H1 (cell line): ENCODE results near the gene IQCH. TPM values are rescaled to one million over a fixed set of nuclear protein-coding genes. Genes with fewer than 3 reads are reported as not detected.

Source experiments
- BCL11A ChIP-seq, 2 experiments: IDR thresholded peaks; one replicate each; pipeline ENCODE4 v1.6.1; 2011; ENCODE audit warnings: low read depth in 2 of 2, low read length in 2 of 2, mild to moderate bottlenecking in 2 of 2
- BRCA1 ChIP-seq: IDR thresholded peaks from 2 replicates; pipeline ENCODE4 v1.6.1; 2012; ENCODE audit warnings: low read depth, low read length, improper control_type of control experiment
- CBX8 ChIP-seq: fragments of 300-800, 300-1000 bp; sonication (generic); IDR thresholded peaks from 2 replicates; pipeline ENCODE4 v1.7.1; 2016; ENCODE audit warnings: low read depth, low read length, borderline replicate concordance
- CHD1 ChIP-seq: IDR thresholded peaks from 2 replicates; pipeline ENCODE4 v1.6.1; 2012; ENCODE audit warnings: low read depth, low read length, improper control_type of control experiment
- CHD2 ChIP-seq: IDR thresholded peaks from 2 replicates; pipeline ENCODE4 v1.6.1; 2012; ENCODE audit warnings: low read length, improper control_type of control experiment
- EZH2 ChIP-seq: fragments of 200-600 bp; sonication (generic); IDR thresholded peaks from 2 replicates; pipeline ENCODE4 v1.7.1; 2012; ENCODE audit warnings: low read depth, mild to moderate bottlenecking, moderate library complexity, low read length, inconsistent platforms; ENCODE audit not compliant: severe bottlenecking
- KDM5A ChIP-seq: fragments of 200-600 bp; IDR thresholded peaks from 2 replicates; pipeline ENCODE4 v1.7.1; 2012; ENCODE audit warnings: mild to moderate bottlenecking, low read length, inconsistent platforms, mixed read lengths
- PHF8 ChIP-seq: fragments of 200-600 bp; sonication (generic); conservative IDR thresholded peaks from 2 replicates; pipeline ENCODE4 v1.7.1; 2012; ENCODE audit warnings: low read depth, mild to moderate bottlenecking, inconsistent platforms, low read length, moderate library complexity
- POLR2AphosphoS5 ChIP-seq: IDR thresholded peaks from 2 replicates; pipeline ENCODE4 v1.6.1; 2011; ENCODE audit warnings: low read depth, low read length
- TBP ChIP-seq: IDR thresholded peaks from 2 replicates; pipeline ENCODE4 v1.6.1; 2011; ENCODE audit warnings: low read depth, low read length, improper control_type of control experiment
- TCF12 ChIP-seq: IDR thresholded peaks from 2 replicates; pipeline ENCODE4 v1.6.1; 2011; ENCODE audit warnings: low read depth, mild to moderate bottlenecking, low read length
- polyA plus RNA-seq, 7 experiments: library from polyadenylated mRNA; depleted of rRNA in 3 of 7; stranded (reverse) in 5 of 7; unstranded in 2 of 7; fragments of >200 nt in 5 of 7; fragments of 200-250 nt in 2 of 7; gene quantifications; 1 replicate in 5 of 7; 2 replicates in 1 of 7; 4 replicates in 1 of 7; pipeline versions ENCODE4 v1.2.1 to v1.2.3, GENCODE V29; 2011 to 2013; ENCODE audit warnings: missing spikeins in 2 of 7, mixed read lengths in 2 of 7
- total RNA-seq: library from RNA; stranded (reverse); fragmentation: NEBNext Ultra II Directional; extraction: Animal tissue kit (Norgen Biotek cat#: 25700); gene quantifications from 2 replicates; pipeline ENCODE4 v1.2.1, GENCODE V29; 2021
- TF ChIP-seq, protein P1 (sequence below): fragments of 300-600 bp; sonication (generic); IDR thresholded peaks from 2 replicates; pipeline ENCODE4 v1.7.1; 2012; ENCODE audit warnings: low read length, moderate library complexity, mild to moderate bottlenecking, inconsistent platforms; ENCODE audit not compliant: insufficient replicate concordance

IQCH gene
- total and polyA plus RNA-seq, 2 of the 8 experiments (the other 6 are each of a cell fraction or from before 2014, with no cell fraction given) = 0.60 to 1.9 TPM

DNA sequence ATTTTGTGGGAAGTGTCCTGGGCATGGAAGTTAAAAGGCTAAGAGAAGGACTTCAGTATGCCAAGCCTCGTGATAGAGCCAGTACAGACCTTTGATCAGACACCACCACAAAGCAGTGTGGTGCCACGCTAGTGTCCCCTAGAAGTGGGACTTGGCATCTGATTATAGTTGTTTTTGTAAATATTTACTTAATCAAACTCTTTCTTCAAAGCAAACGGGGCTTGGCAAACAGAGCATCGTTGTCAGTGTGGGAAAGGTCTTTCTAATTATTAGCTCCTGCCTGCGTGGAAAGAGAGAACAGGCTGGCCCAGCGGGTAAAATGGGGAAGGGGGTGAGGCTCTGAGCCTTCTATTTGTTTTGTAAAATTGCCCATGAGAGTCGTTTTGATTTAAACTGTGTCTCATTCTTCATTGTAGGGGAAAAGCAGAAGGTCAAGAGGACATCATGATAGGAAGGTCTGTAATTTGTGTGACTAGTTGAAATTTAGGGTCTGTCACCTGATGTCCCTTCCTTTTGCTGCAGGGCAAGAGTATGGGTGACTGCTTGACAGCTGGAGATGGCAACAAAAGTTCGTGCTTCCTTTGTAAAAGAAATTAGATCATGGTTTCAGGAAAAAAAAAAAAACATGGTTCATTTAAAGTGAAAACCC lies 105.0 kb downstream of the IQCH start (continued):
- TF ChIP-seq, protein P1, sequence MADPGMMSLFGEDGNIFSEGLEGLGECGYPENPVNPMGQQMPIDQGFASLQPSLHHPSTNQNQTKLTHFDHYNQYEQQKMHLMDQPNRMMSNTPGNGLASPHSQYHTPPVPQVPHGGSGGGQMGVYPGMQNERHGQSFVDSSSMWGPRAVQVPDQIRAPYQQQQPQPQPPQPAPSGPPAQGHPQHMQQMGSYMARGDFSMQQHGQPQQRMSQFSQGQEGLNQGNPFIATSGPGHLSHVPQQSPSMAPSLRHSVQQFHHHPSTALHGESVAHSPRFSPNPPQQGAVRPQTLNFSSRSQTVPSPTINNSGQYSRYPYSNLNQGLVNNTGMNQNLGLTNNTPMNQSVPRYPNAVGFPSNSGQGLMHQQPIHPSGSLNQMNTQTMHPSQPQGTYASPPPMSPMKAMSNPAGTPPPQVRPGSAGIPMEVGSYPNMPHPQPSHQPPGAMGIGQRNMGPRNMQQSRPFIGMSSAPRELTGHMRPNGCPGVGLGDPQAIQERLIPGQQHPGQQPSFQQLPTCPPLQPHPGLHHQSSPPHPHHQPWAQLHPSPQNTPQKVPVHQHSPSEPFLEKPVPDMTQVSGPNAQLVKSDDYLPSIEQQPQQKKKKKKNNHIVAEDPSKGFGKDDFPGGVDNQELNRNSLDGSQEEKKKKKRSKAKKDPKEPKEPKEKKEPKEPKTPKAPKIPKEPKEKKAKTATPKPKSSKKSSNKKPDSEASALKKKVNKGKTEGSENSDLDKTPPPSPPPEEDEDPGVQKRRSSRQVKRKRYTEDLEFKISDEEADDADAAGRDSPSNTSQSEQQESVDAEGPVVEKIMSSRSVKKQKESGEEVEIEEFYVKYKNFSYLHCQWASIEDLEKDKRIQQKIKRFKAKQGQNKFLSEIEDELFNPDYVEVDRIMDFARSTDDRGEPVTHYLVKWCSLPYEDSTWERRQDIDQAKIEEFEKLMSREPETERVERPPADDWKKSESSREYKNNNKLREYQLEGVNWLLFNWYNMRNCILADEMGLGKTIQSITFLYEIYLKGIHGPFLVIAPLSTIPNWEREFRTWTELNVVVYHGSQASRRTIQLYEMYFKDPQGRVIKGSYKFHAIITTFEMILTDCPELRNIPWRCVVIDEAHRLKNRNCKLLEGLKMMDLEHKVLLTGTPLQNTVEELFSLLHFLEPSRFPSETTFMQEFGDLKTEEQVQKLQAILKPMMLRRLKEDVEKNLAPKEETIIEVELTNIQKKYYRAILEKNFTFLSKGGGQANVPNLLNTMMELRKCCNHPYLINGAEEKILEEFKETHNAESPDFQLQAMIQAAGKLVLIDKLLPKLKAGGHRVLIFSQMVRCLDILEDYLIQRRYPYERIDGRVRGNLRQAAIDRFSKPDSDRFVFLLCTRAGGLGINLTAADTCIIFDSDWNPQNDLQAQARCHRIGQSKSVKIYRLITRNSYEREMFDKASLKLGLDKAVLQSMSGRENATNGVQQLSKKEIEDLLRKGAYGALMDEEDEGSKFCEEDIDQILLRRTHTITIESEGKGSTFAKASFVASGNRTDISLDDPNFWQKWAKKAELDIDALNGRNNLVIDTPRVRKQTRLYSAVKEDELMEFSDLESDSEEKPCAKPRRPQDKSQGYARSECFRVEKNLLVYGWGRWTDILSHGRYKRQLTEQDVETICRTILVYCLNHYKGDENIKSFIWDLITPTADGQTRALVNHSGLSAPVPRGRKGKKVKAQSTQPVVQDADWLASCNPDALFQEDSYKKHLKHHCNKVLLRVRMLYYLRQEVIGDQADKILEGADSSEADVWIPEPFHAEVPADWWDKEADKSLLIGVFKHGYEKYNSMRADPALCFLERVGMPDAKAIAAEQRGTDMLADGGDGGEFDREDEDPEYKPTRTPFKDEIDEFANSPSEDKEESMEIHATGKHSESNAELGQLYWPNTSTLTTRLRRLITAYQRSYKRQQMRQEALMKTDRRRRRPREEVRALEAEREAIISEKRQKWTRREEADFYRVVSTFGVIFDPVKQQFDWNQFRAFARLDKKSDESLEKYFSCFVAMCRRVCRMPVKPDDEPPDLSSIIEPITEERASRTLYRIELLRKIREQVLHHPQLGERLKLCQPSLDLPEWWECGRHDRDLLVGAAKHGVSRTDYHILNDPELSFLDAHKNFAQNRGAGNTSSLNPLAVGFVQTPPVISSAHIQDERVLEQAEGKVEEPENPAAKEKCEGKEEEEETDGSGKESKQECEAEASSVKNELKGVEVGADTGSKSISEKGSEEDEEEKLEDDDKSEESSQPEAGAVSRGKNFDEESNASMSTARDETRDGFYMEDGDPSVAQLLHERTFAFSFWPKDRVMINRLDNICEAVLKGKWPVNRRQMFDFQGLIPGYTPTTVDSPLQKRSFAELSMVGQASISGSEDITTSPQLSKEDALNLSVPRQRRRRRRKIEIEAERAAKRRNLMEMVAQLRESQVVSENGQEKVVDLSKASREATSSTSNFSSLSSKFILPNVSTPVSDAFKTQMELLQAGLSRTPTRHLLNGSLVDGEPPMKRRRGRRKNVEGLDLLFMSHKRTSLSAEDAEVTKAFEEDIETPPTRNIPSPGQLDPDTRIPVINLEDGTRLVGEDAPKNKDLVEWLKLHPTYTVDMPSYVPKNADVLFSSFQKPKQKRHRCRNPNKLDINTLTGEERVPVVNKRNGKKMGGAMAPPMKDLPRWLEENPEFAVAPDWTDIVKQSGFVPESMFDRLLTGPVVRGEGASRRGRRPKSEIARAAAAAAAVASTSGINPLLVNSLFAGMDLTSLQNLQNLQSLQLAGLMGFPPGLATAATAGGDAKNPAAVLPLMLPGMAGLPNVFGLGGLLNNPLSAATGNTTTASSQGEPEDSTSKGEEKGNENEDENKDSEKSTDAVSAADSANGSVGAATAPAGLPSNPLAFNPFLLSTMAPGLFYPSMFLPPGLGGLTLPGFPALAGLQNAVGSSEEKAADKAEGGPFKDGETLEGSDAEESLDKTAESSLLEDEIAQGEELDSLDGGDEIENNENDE = no peak
- TF ChIP-seq POLR2AphosphoS5 (no peak), CBX8 (no peak), TBP (no peak), BRCA1 (no peak), TCF12 (no peak), EZH2 (no peak), PHF8 (no peak), CHD1 (no peak), KDM5A (no peak), BCL11A (IDR thresholded peaks at IDR 0.05; ENCODE audit: low read depth in 2 of 2, low read length in 2 of 2) (no peak), CHD2 (no peak)
